RWPE2 (cell line): ENCODE data around the gene TRIM44.

Experiments used
- ATAC-seq: fragments of 200-7000 bp; cut with Tn5 transposase; 3 replicates; pipeline ENCODE4 v1.9.1; 2021; ENCODE audit warnings: low read depth
- DNase-seq: peaks from one replicate; pipeline ENCODE4 v3.0.0-alpha.2; 2020; ENCODE audit warnings: low spot score
- H3K27ac ChIP-seq: fragments of 450-650 bp; 2 replicates; pipeline ENCODE4 v1.5.1; 2017; ENCODE audit warnings: mild to moderate bottlenecking; ENCODE audit not compliant: poor library complexity, severe bottlenecking
- H3K27me3 ChIP-seq: fragments of 250-450 bp; sonication (Bioruptor Pico); 2 replicates; pipeline ENCODE4 v1.5.1; 2021; ENCODE audit warnings: mild to moderate bottlenecking, moderate library complexity; ENCODE audit not compliant: insufficient read depth, poor library complexity, severe bottlenecking
- H3K36me3 ChIP-seq: fragments of 250-450 bp; sonication (Bioruptor Pico); 2 replicates; pipeline ENCODE4 v1.5.1; 2020; ENCODE audit warnings: low read depth, mild to moderate bottlenecking, moderate library complexity
- H3K4me1 ChIP-seq: fragments of 250-450 bp; sonication (Bioruptor Pico); 2 replicates; pipeline ENCODE4 v1.5.1; 2021; ENCODE audit warnings: mild to moderate bottlenecking, moderate library complexity; ENCODE audit not compliant: insufficient read depth, poor library complexity, severe bottlenecking
- H3K4me3 ChIP-seq: fragments of 250-450 bp; sonication (Bioruptor Pico); 2 replicates; pipeline ENCODE4 v1.5.1; 2021; ENCODE audit warnings: mild to moderate bottlenecking, moderate library complexity; ENCODE audit not compliant: severe bottlenecking
- H3K9me3 ChIP-seq: fragments of 250-450 bp; sonication (Bioruptor Pico); 2 replicates; pipeline ENCODE4 v1.5.1; 2021; ENCODE audit warnings: mild to moderate bottlenecking, moderate library complexity; ENCODE audit not compliant: severe bottlenecking
- TF ChIP-seq, protein P1 (sequence below): fragments of 450-650 bp; IDR thresholded peaks from one replicate; pipeline ENCODE4 v1.5.1; 2017; ENCODE audit warnings: mild to moderate bottlenecking, moderate library complexity; ENCODE audit not compliant: poor library complexity, severe bottlenecking

TRIM44 gene

DNA sequence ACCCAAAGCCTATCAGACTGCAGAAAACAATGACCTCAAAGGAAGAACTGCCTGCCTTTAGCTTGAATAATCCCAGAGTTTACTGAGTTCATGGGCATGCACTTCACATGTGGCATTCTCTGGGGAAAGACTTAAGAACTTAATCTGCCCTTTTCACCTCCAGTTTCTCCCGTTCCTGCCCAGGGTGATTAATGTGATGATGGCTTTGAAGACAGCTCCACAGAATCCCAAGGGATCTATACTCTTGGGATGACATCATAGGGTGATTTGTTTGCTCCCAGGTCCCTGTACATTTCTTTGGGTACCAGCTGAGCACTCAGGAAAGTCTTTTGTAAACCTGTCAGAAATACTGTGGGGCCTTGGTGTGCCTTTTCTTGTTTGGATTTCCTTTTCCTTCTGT lies 30.3 kb upstream of the TRIM44 start:
- no peak for DNase-seq
- TF ChIP-seq, protein P1, sequence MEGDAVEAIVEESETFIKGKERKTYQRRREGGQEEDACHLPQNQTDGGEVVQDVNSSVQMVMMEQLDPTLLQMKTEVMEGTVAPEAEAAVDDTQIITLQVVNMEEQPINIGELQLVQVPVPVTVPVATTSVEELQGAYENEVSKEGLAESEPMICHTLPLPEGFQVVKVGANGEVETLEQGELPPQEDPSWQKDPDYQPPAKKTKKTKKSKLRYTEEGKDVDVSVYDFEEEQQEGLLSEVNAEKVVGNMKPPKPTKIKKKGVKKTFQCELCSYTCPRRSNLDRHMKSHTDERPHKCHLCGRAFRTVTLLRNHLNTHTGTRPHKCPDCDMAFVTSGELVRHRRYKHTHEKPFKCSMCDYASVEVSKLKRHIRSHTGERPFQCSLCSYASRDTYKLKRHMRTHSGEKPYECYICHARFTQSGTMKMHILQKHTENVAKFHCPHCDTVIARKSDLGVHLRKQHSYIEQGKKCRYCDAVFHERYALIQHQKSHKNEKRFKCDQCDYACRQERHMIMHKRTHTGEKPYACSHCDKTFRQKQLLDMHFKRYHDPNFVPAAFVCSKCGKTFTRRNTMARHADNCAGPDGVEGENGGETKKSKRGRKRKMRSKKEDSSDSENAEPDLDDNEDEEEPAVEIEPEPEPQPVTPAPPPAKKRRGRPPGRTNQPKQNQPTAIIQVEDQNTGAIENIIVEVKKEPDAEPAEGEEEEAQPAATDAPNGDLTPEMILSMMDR, result no peak

GRCh38 chr11:35633827-35634423 lies 28.6 kb upstream of the TRIM44 start:
- DNase-seq (no peak), ATAC-seq (no peak)
- Histone ChIP-seq H3K36me3 (no peaks in the 10 kb centered on the region), H3K4me1 (peaks cover 16% of the 10 kb centered on the region), H3K27ac (no peak overlapping the region), H3K27me3 (no peaks in the 10 kb centered on the region), H3K4me3 (no peak overlapping the region), H3K9me3 (no peaks in the 10 kb centered on the region)
- TF ChIP-seq, protein P1, result no peak

More for the DNA sequence above, 30.3 kb upstream of the TRIM44 start:
- no peaks in the 10 kb centered on the region for H3K36me3 ChIP-seq
- no peaks in the 10 kb centered on the region for H3K27me3 ChIP-seq
- H3K4me3 ChIP-seq, result no peak overlapping the region
- H3K27ac ChIP-seq, result no peak overlapping the region
- H3K9me3 ChIP-seq, result no peaks in the 10 kb centered on the region
- no peak for ATAC-seq
- H3K4me1 ChIP-seq, result peaks cover 22% of the 10 kb centered on the region

DNA sequence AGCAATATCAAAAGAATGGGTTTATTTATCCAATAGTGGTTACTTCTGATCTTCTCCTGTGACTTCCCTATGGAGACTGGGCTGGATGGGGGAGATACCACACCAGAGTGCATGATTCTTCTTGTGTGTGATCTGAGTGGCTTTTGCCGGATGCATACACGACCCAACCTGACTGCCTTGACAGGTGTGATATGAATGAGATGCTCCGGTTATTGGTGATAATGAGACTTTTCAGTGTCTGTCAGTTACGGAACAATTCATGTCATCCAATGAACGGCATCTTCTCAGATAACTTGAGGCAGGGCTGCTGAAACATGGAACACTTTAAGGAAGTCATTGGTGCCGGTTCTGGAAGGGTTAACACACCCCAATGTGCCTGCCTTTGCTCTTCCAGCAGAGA lies 26.6 kb upstream of the TRIM44 start:
- no peak overlapping the region for H3K4me3 ChIP-seq
- H3K9me3 ChIP-seq, result no peaks in the 10 kb centered on the region
- H3K4me1 ChIP-seq, result peaks cover 10% of the 10 kb centered on the region
- no peaks in the 10 kb centered on the region for H3K36me3 ChIP-seq
- no peaks in the 10 kb centered on the region for H3K27me3 ChIP-seq
- H3K27ac ChIP-seq, result no peak overlapping the region
- TF ChIP-seq, protein P1, result no peak
- DNase-seq, result no peak
- no peak for ATAC-seq

- Histone ChIP-seq H3K27me3 (no peaks in the 10 kb centered on the region), H3K4me1 (peaks cover 10% of the 10 kb centered on the region), H3K4me3 (no peak overlapping the region), H3K36me3 (no peaks in the 10 kb centered on the region), H3K9me3 (no peaks in the 10 kb centered on the region), H3K27ac (no peak overlapping the region)
- TF ChIP-seq, protein P1, result no peak
- no peak for DNase-seq
- peak; percentile 82 for ATAC-seq
Observed at GRCh38 chr11:35639591-35640179, 22.9 kb upstream of the TRIM44 start.
